NCI-H1436 (cell line): ENCODE results near the gene CCDC167.

Source experiments
- DNase-seq: peaks from one replicate; lab custom pipeline; 2025; lab: John Stamatoyannopoulos, UW

The CCDC167 gene

GRCh38 chr6:37488476-37488875 lies 11.2 kb downstream of the CCDC167 start:
- no peak for DNase-seq

- DNase-seq: no peak
Measured at GRCh38 chr6:37487591-37488380, 11.9 kb downstream of the CCDC167 start.

- no peak for DNase-seq
Measured at GRCh38 chr6:37486121-37486839, 13.4 kb downstream of the CCDC167 start.

GRCh38 chr6:37485291-37485702 lies 14.4 kb downstream of the CCDC167 start:
- no peak for DNase-seq

DNA sequence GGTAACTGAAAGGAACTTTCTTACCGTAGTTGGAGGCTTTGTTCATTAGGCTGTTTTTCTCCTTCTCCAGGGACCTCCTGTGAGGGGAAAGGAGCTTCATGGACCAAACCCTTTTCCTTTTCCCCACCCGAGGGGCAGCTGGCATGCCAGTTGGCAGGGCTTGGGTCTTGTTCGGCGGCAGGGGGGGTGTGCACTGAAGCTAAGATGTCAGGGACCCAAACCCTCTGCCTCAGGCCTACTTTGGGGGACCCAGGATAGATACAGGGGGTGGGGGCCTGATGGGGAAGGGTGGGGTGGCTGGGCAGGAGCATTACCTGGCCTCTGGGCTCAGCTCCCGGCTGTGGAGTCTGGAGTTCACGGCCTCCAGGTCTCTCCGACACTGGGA lies 14.9 kb downstream of the CCDC167 start:
- DNase-seq: no peak

DNA sequence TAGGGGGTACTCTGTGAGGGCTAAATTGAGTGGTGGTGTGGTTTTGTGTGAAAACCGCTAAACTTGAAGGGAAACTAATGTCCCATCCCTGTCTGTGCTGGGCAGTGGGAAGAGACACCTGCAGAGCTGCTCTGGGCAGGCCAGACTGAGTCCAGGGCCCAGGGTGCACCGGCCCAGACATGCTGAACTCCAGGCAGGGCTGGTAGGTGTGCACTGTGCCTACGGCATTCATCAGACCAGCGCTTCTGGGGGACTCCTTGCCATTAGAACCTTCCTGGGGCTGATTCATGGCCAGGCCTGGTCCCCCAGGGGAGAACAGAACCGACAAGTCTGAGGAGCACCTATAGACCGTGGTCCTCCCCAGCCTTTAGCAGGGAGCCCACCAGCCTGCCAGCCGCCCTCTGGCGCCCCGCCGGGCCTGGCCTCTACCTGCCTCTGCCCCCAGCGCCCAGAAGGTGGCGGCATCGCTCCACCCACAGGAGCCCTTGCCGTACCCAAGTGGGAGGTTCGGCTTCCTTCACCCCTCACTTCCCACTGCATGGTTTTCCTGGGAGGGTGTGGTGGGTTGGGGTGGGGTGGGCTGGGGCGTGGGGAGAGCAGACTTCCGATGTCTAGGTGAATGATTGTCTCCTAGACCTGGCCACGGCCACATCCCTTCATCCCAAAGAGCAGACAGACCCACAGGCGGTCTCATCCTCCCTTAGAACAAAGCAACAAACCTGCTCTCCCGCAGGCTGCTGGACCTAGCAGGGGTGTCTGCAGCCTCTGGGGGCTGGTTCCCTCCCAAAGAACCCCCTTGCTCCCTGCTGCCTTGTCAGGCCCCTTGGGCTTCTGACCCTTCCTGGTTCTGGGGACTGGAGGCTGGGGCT lies 15.5 kb downstream of the CCDC167 start:
- DNase-seq: peak; percentile 55

GRCh38 chr6:37483252-37483901 lies 16.3 kb downstream of the CCDC167 start:
- no peak for DNase-seq

DNA sequence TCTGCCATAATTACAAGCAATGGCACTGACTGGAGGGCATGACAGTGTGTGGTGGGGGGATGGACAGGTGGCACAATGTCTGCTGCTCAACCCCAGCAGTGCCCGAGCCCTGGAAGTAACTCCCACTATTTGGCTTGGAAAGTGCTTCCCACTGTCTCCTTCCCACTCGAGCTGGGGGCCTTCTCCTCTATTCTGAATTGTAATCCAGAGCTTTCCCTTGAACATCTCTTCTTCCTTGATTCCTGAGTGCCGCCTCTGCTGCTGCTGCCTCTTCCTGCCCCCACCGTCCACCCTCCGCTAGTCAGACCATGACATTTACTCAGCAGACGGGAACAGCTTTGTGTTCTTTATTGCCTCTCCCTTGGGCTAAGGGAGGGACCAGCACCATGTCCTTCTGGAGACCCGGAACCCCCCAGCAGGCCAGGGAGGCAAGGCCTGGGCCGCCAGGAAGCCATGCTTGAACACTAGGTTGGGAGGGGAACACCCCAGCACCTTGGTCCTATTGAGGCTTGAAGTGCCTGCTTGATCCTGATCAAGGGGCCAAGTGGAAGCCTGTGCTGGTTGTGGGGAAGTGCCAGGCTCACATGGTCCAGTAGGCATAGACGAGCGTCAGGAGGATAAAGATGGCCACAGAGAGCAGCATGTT lies 17.0 kb downstream of the CCDC167 start:
- no peak for DNase-seq

DNA sequence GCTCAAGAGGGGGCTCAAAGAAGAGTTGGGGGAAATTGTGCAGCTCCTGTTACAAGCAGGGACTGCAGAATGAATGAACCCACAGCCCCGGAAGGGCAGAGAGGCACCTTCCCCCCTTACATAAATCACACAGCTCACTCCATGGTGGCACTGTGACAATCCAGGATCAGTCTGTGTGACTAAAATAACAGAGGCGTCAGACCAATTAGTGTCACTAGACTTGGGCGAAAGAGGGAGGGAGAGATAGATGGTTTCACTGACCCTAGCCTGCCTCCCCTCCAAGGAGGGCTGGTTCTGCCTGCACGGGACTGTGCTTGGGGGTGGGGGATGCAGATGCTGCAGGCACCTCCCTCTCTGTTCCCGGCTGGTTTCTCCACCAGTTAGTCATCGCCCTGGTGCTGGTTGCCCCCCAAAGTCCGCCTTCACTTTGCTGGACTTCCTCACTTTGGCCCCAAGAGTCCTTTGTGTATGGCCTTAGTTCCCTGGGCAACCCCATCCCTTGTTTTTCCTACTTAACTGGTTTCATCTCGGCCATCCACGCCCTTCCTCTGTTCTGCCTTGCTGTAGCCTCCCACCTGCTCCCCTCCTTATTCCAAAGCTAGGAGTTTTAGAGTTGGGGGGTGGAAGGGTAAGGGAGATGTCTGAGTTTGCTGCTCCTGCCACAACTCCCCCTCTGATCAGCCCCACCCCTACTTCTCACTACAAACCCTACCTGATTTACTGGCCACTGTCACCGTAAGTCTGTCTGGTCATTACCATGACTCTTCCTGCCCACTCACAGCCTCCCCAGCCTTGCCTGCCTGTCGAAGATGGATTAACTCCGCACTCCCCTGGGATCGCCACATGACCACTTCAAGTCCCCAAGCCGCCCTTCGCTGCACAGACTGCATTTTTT lies 17.7 kb downstream of the CCDC167 start:
- DNase-seq: peak; percentile 47

- no peak for DNase-seq
Measured at GRCh38 chr6:37480951-37481534, 18.6 kb downstream of the CCDC167 start.

DNA sequence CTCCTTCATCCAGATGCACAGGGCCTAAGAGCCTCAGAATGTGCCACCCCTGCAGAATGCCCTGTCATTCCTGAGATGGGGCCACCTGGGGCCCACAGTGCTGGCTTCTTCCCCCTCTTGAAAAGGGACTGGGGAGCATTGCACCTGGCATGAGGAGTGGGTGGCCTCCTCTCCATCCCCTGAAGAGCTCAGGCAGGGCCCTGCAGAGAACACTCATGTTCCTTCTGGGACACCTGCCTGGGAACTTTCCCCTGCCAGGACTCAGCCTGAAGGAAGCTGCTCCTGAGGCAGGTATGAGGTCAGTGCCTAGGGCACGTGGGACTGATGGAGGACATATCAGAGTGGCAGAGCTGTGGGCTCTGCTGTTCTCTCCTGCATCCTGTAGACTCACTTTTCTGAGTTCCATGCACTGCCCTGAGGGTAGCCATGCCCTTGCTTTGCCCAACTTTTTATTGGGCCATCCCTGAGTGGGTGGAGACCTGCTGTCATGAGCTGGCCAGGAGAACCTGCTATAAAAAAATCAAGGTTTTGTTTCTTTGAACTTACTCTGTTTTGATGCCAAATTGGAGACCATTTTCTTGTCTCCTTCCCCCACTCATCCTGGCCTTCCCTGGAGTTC lies 19.5 kb downstream of the CCDC167 start:
- DNase-seq: no peak

DNA sequence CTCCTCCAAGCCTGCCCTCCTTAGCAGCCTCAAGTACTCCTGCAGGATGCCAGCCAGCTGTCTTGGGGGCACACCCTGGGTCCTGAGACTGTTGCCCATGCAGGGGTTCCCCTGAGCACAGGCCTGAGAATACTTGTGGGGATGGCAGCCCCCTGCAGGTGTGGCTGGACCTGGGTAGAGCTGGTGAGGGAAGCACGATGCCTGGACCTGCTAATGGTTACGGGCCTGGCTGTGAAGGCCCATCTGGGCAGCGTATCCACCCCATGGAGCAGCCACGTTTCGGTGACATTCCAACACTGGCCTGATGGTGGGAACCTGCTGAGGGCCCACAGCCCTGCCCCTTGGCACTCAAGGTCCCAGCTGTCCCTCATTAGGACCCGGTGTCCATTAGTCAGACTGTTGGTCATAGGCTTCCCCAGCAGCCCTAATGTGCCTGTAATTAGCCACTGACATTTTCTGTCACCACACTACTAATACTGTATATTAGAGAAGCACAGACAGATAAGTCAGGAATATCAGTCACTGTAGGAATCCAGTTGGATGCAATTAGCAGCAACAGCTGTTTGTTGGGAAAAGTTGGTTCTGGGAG lies 20.3 kb downstream of the CCDC167 start:
- DNase-seq: no peak

DNA sequence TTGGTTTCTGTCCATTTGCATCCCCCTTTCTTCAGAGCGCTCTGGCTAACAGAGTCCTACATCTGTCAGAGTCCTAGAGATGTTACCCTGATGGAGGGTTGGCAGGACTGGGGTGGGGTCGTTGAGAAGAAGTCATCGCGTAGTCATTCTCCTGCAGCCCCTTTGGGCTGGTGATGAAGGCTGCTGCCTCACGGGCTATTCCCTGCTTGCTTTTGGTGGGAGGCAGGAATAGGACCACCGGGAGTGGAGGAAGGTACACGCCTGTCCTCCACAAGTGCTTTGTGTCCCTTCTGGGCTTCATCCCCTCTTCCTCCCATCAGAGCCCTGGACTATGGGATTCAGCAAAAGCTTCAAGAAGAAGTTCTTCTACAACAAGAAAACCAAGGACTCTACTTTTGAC lies 20.9 kb downstream of the CCDC167 start:
- no peak for DNase-seq

DNA sequence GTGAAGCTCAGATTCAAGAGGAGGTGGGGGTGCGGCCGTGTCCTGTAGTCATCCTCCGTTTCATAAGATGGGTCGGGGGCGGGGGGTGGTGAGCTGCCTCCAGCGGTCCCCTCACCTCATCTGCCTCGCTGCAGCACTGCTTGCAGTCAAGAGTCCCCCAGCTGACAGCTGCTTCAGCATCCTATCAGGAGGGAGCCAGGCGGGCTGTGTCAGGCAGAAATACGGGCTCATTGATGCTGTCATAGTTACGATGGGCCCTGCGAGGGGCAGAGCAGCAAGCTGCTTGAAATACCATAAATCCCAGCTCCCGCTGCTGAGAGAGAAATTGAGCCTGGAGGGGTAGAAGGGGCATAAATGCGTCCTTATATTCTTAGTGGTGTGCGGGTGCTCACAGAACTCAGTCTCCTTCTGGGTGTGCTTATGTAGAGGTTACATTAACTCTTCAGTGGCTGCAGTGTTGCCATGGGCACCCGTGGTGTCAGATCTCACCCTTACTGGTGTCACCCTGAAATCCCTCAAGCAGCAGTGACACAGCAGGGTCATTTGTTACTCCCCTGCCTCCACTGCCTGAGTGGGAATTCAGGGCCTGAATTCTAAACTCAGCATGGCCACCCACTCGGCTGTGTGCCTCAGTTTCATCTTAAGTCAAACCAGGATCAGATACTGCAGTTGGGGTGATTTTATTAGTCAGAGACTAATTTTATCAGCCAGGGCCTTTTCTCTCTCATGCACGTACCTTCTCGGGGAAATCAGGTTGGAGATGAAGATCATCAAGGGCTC lies 21.8 kb downstream of the CCDC167 start:
- DNase-seq: no peak

- no peak for DNase-seq
Measured at GRCh38 chr6:37477191-37477590, 22.5 kb downstream of the CCDC167 start.

GRCh38 chr6:37474316-37474715 lies 25.4 kb downstream of the CCDC167 start:
- DNase-seq: no peak

DNA sequence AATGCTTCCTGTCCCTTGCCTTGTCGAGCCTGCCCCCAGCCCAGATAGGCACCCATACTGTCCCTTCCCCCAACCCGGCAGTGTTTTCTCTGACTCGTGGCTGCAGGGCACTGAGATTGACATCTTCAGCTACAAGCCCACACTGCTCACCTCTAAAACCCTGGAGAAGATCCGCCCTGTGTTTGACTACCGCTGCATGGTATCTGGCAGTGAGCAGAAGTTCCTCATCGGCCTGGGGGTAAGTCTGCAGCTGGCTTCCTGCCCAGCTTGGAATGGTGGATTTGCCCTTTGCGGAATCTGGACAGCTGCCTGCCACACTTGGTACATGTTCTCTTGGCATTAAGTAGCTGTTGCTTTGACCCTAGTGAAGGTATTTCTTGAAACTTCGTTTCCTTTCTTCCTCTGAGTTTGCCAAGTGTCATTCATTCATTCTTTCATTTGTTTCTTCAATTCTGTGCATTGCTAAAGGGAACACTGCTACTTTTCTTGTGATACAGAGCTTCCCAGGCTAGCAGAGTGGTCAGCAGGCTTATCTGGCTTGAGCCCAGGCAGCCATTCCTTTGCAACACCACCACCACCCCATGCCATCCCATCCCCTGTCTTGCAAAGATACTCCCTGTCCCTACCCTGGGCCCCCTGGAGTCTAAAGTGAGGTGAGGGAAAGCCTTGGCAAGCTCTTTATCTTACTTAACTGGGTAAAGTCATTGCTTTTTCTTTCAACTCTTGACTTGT lies 26.2 kb downstream of the CCDC167 start:
- no peak for DNase-seq

DNA sequence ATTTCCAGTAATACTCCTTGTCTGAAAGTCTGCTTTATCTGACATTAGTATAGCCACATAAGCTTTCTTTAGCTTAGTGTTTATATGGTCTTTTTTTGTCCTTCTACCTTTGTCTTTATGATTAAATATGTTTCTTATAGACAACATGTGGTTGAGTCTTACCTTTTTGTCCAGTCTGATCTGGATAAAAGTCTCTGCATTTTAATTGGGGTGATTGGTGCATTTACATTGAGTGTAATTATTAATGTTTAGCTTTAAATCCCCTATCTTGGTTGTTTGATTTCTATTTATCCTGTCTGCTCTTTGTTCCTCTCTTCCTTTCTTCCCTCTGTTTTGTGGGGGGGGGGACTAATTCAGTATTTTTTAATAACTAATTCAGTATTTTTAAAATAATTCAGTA lies 32.0 kb downstream of the CCDC167 start:
- DNase-seq: no peak
